OCI-LY1 (cell line): ENCODE measurements around the gene LIPF.

ENCODE experiments used
- H2AFZ ChIP-seq: fragments of 200-600 bp; sonication (generic), shearing (Covaris generic); 2 replicates; pipeline ENCODE4 v1.6.0; 2014; ENCODE audit warnings: antibody characterized with exemption, mild to moderate bottlenecking, low read length
- H3F3A ChIP-seq: fragments of 200-600 bp; sonication (generic), shearing (Covaris generic); 2 replicates; pipeline ENCODE4 v1.6.0; 2014; ENCODE audit warnings: mild to moderate bottlenecking, antibody characterized with exemption, low read length, moderate library complexity; ENCODE audit not compliant: insufficient read depth
- H3K27ac ChIP-seq: fragments of 200-600 bp; sonication (generic); 2 replicates; pipeline ENCODE4 v1.5.1; 2014; ENCODE audit warnings: low read length, mixed run types, mild to moderate bottlenecking, low read depth; ENCODE audit not compliant: poor library complexity, severe bottlenecking
- H3K27me3 ChIP-seq: fragments of 200-600 bp; sonication (generic); 2 replicates; pipeline ENCODE4 v1.6.0; 2014; ENCODE audit warnings: antibody characterized with exemption, mild to moderate bottlenecking, low read length, moderate library complexity; ENCODE audit not compliant: insufficient read depth
- H3K36me3 ChIP-seq: fragments of 200-600 bp; sonication (generic); 2 replicates; pipeline ENCODE4 v1.6.1; 2014; ENCODE audit warnings: mild to moderate bottlenecking, antibody characterized with exemption, low read length, moderate library complexity, mixed read lengths; ENCODE audit not compliant: insufficient read depth
- H3K4me1 ChIP-seq: fragments of 200-600 bp; sonication (generic); 2 replicates; pipeline ENCODE4 v1.5.1; 2014; ENCODE audit warnings: mild to moderate bottlenecking, low read length, moderate library complexity; ENCODE audit not compliant: insufficient read depth, severe bottlenecking
- H3K4me2 ChIP-seq: fragments of 200-600 bp; sonication (generic), shearing (Covaris generic); 2 replicates; pipeline ENCODE4 v1.6.1; 2014; ENCODE audit warnings: low read length
- H3K4me3 ChIP-seq: fragments of 200-600 bp; sonication (generic); 2 replicates; pipeline ENCODE4 v1.5.1; 2014; ENCODE audit warnings: low read length, low read depth, mild to moderate bottlenecking, mixed read lengths; ENCODE audit not compliant: poor library complexity, severe bottlenecking
- H3K79me2 ChIP-seq: fragments of 200-600 bp; shearing (Covaris generic); 2 replicates; pipeline ENCODE4 v1.6.1; 2016; ENCODE audit warnings: mixed run types, low read length, mixed read lengths; ENCODE audit not compliant: insufficient read depth
- H3K9ac ChIP-seq: fragments of 200-600 bp; sonication (generic), shearing (Covaris generic); 2 replicates; pipeline ENCODE4 v1.6.1; 2014; ENCODE audit warnings: mild to moderate bottlenecking, low read length, mixed read lengths
- H3K9me2 ChIP-seq: fragments of 200-600 bp; sonication (generic), shearing (Covaris generic); 2 replicates; pipeline ENCODE4 v1.6.1; 2014; ENCODE audit warnings: low read depth, mild to moderate bottlenecking, low read length, mixed read lengths
- H3K9me3 ChIP-seq: fragments of 200-600 bp; shearing (Covaris generic); 2 replicates; pipeline ENCODE4 v1.6.1; 2014; ENCODE audit warnings: low read length, mixed read lengths
- H4K20me1 ChIP-seq: fragments of 200-600 bp; sonication (generic), shearing (Covaris generic); 2 replicates; pipeline ENCODE4 v1.6.0; 2016; ENCODE audit warnings: mild to moderate bottlenecking, low read length; ENCODE audit not compliant: insufficient read depth
- EZH2 ChIP-seq: fragments of 200-600 bp; sonication (generic), shearing (Covaris generic); IDR thresholded peaks from 2 replicates; pipeline ENCODE4 v1.8.0; 2017; ENCODE audit warnings: borderline replicate concordance, mixed run types, mild to moderate bottlenecking, antibody characterized with exemption, low read length, moderate library complexity, mixed read lengths
- TF ChIP-seq, protein P1 (sequence below): fragments of 200-600 bp; sonication (generic), shearing (Covaris generic); IDR thresholded peaks from 2 replicates; pipeline ENCODE4 v1.5.1; 2017; ENCODE audit warnings: mild to moderate bottlenecking, antibody characterized with exemption, low read length, moderate library complexity, mixed read lengths

The LIPF gene

DNA sequence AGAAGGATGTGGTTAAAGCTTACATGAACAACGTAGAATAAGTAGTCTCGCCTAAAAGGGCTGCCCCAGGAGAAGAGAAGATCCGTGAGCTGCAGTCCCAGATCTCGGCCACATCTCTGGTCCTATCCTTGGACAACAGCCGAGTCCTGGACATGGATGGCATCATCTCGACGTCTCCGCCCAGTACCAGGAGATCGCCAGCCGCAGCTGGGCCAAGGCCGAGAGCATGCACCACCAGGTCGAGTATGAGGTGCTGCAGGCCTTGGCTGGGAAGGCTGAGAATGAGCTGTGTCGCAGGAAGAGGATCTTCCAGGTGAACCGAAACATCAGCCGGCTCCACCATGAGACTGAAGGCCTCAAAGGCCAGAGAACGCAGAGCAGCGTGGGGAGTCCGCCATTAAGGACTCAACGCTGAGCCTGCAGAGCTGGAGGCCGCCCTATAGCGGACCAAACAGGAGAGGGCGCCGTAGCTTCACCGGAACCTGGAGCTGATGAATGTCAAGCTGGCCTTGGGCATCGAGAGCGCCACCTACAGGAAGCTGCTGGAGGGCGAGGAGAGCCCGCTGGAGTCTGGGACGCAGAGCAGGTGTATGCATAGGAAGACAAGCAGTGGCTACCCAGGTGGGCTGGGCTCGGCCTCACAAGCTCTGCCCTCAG, 64.0 kb downstream of the LIPF start:
- Histone ChIP-seq H2AFZ (no peak overlapping the region), H3K27me3 (no peaks in the 10 kb centered on the region), H3K9me2 (no peaks in the 10 kb centered on the region), H3K4me2 (no peak overlapping the region), H3K9me3 (no peaks in the 10 kb centered on the region), H3F3A (no peaks in the 10 kb centered on the region), H3K9ac (no peak overlapping the region), H3K4me3 (no peak overlapping the region), H3K36me3 (no peaks in the 10 kb centered on the region), H3K27ac (no peak overlapping the region), H3K79me2 (no peaks in the 10 kb centered on the region), H3K4me1 (no peaks in the 10 kb centered on the region), H4K20me1 (no peaks in the 10 kb centered on the region)
- TF ChIP-seq, protein P1, sequence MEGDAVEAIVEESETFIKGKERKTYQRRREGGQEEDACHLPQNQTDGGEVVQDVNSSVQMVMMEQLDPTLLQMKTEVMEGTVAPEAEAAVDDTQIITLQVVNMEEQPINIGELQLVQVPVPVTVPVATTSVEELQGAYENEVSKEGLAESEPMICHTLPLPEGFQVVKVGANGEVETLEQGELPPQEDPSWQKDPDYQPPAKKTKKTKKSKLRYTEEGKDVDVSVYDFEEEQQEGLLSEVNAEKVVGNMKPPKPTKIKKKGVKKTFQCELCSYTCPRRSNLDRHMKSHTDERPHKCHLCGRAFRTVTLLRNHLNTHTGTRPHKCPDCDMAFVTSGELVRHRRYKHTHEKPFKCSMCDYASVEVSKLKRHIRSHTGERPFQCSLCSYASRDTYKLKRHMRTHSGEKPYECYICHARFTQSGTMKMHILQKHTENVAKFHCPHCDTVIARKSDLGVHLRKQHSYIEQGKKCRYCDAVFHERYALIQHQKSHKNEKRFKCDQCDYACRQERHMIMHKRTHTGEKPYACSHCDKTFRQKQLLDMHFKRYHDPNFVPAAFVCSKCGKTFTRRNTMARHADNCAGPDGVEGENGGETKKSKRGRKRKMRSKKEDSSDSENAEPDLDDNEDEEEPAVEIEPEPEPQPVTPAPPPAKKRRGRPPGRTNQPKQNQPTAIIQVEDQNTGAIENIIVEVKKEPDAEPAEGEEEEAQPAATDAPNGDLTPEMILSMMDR = peak; percentile 53
- TF ChIP-seq EZH2 = no peak
